ENCODE results near the gene RSL1D1.
A peak's percentile ranks its signal among the peaks of the same experiment; 100 is the strongest.

Gene RSL1D1

DNA sequence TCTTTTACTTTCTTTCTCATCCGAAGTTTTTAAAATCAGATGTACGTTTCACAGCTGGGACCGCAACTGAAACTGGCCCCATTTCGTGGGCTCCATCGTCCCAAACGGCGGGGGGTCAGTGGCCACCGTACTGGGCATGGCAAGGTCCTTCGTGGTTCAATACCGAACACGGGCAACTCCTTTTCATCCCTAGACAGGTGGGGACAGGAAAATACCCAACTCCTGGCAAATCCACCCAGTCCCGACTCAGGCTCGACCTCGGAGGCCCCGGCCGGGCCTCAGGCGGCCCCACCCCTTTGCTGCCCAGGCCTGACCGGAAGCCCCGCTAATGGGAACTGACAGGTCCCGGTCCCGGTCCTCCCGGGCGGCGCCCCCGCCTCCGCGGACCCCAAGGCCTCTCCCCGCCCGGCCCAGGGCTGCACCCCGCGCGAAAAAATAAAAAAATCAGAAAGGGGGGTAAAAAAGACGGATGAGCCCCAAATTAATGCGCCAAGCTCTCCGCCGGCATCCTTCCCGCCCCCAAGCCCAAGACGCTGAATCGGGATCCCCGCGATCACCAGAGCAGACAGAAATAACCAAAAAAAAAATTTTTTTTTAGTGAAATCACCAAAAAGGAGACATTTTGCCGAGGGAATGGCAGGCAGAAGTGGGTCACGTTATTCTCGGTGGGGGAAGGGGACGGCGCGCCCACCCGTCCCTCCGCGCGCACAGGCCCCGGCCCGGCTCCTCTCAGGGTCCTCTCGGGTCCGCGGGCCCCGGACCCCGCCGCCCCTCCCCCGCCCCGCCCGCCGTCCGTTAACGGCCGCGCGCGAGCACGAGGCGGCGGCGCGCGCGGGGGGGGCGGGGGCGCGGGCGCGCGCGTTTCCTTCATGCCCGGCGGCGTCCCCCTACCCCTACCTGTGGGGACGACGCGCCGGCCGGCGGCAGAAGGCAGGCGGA is 54.8 kb downstream of the RSL1D1 start:
- DNase-seq: peak; percentile 65

DNA sequence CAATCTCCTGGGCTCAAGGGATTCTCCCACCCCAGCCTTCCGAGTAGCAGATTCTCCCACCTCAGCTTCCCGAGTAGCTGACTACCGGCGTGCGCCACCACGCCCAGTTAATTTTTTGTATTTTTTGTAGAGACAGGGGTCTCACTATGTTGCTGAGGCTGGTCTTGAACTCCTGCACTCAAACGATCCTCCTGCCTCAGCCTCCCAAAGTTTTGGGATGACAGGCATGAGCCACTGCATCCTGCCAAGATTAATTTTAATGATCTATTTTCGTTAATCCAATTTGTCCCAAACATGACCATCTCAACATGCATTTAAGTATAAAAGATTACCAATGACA is 55.5 kb downstream of the RSL1D1 start:
- DNase-seq: no peak

DNA sequence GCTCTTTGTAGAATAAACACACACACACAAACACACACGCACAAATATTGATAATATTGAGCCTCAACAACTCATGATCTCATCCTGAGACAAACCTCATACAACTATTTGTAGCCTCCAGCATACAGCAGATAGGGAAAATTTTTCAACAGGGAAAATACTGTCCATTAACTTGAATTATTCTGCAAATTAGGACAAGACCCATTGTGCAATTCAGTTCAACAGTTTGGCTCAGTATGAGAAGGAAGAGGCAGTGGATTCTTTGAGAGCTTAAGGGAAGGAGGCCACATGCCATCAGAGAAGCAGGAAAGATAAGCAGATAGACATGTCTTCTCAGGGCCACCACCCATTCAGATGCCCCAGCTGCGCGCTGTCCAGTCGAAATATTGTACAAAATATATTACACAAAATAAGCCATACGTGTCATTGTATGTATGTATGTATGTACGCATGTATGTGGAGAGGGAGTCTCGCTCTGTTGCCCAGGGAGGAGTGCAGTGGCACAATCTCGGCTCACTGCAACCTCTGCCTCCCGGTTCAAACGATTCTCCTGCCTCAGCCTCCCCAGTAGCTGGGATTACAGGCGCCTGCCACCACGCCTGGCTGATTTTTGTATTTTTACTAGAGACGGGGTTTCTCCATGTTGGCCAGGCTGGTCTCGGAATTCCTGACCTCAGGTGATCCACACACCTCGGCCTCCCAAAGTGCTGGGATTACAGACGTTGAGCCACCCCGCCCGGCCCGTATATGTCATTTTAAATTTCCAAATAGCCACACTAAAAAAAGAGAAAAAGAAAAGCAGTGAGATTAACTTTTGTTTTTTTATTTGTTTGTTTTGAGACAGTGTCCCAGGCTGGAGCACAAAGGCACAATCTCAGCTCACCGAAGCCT is 56.1 kb downstream of the RSL1D1 start:
- no peak for DNase-seq

DNA sequence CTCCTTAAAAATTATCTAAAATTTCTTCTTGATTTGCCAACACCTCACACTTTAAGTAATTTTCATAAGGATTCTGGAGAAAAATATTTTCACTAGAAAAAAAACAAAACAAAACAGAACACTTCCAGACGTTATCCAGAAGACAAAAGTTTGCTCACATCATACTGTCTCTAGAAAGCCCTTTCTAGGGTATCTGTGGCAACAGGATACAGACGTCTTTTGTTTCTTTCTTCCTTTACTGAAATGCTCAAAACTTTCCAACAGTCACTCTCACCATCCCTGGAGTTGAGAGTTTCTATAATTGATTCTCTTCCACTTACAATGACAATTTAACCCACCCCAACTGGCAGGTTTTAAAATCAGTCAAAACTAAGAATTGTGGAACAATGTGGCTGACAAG is 56.9 kb downstream of the RSL1D1 start:
- no peak for DNase-seq

DNA sequence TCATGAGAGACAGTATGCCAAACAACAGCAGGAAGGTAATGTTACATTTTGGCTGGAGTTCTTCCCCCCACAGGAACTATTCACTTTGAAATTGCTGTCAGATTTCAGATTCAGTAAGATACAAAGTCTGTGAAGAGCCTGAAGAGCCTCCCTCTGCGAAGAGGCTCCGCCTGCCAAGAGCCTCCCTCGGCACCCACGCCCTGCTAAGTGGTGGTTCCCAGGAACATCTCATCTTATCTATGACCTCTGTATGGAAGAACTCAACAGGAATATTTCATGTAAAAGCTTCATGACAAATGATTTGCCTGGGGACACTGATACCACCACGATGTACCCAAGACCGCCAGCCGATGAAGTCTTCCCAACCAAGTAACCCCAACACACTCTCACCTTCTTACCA is 57.5 kb downstream of the RSL1D1 start:
- DNase-seq: no peak

DNA sequence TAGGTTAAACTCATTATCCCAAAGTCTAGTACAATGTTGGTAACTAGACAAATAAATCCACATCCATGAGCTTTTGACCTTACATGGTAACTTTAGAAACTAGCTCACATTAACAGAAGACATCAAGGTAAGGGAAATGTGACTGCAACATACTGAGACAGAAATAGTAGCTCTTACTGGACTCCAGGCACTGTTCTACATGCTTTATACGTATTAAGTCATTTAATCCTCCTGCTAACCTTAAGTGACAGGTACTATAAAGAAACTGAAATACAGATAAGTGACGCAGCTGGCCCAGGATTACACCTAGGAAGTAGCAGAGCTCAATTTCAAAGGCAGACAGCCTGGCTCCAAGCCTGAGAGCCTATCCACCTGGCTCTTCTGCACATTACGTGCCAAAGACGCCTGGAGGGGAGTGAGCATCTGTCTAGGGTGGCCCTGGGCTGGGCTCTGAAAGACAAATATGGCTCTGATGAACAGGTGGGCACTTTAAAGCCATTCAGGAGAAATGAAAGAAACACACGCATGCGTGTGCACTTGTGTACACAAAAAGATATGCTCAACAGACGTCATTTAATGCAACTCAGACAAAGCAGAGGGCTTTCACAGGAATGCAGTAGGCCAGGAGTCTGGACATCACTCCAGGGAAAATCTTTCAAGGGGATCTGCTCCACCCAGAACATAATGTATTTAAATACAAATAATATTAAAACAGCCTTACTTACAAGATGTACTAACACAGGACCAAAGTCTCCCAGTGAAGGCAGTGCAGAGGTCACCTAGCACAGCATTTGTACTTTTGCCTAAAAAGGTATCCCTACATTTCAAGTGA is 58.7 kb downstream of the RSL1D1 start:
- no peak for DNase-seq

DNA sequence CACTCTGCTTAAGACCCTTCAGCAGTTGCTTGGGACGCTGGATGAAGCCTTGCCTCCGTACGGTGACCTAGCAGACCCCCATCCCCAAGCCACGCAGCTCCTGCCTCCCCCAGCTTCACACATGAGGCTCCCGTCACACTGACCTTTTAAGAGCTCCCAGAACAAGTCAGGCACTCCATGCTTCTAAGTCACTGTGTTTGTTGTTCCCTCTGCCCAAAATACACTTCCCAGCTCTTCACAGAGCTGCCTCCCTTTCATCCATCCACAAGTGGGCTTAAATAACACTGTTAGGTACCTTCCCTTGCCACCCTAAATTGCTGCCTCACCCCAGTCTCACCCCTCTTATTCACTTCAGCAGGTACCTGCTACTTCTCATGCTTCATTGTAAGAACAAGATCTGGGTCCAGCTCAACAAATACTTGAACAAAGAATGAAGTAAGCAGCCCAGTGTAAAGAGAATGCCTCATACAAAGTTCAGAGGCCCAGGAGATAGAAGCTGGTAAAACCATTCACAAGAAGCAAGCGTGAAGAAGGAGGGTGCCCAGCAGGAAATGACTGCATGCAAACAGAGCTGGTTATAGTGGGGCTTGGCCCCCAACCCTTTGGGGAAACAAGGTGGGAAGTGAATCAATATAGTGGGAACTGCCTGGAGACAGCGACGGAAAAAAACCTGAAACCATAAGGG is 60.1 kb downstream of the RSL1D1 start:
- no peak for DNase-seq

DNA sequence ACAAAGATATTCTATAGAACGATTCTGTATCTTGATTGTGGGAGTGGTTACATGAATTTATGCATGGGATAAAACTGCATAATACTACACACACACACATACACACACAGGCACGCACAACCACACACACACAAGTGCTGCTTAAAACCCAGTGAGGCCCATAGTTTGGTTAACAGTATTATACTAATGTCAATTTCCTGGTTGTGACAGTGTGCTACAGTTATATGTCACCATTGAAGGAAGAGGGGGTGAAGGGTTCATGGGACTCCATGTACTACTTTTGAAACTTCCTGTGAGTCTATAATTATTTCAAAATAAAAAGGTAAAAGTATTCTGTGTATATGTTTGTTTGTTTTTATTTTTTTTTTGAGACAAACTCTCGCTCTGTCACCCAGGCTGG is 62.4 kb downstream of the RSL1D1 start:
- DNase-seq: peak; percentile 38

DNA sequence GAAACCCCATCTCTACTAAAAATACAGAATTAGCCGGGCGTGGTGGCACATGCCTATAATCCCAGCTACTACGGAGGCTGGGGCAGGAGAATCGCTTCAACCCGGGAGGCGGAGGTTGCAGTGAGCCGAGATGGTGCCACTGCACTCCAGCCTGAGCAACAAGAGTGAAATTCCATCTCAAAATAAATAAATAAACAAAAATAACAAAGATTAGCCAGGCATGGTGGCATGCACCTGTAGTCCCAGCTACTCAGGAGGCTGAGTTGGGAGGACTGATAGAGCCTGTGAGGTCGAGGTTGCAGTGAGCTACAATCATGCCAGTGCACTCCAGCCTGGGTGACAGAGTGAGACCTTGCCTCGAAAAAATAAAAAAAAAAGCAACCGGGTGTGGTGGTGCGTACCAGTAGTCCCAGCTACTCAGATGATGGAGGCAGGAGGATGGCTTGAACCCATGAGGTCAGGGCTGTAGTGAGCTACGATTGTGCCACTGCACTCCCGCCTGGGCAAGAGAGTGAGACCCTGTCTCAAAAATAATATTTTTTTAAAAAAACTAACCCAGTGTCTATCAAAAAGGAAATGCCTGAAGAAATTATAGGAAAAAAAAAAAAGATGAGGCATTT is 66.3 kb downstream of the RSL1D1 start:
- DNase-seq: peak; percentile 51

DNA sequence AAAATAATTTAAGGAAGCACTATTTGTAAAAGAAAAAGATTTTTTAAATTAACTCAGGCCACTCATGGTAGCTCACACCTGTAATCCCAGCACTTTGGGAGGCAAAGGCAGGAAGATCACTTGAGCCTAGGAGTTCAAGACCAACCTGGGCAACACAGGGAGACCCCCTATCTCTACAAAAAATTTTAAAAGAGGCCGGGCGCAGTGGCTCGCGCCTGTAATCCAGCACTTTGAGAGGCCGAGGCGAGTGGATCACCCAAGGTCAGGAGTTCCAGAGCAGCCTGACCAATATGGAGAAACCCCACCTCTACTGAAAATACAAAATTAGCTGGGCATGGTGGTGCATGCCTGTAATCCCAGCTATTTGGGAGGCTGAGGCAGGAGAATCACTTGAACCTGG is 67.0 kb downstream of the RSL1D1 start:
- DNase-seq: peak; percentile 52

DNA sequence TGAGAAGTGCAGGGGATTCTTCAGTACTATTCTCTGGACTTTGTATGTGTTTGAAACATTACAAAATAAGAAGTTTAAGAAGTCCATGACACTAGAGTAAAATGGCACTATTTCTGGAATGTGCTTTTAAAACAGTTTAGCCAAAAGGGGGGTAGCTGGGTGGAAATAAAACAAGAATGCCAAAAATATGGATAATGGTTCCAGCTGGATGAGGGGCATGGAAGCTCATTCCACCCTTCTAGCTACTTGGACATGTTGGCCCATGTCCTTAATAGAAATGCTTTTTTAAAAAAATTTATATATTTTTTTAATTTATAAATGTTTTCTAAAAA is 67.3 kb downstream of the RSL1D1 start:
- DNase-seq: no peak
